Transverse colon (tissue), 4 donors: ENCODE measurements around the gene GLUL. TPM values are rescaled to one million over a fixed set of nuclear protein-coding genes. Genes with fewer than 3 reads are reported as not detected.

Experiments used
- DNase-seq: peaks from one replicate; pipeline ENCODE4 v3.0.0-alpha.2; 2019
- H3K27ac ChIP-seq, 4 donors: fragments of 200-600 bp; sonication (generic); 2 replicates each; pipeline ENCODE4 v1.5.1; 2016 to 2018; ENCODE audit warnings: inconsistent platforms in 4 of 4
- H3K27me3 ChIP-seq: fragments of 200-600 bp; sonication (generic); 2 replicates; pipeline ENCODE4 v1.5.1; 2017; ENCODE audit warnings: inconsistent platforms
- H3K36me3 ChIP-seq, 4 donors: fragments of 200-600 bp; sonication (generic); 2 replicates each; pipeline ENCODE4 v1.5.1; 2017 to 2019; ENCODE audit warnings: inconsistent platforms in 4 of 4
- H3K4me1 ChIP-seq, 4 donors: fragments of 200-600 bp; sonication (generic); 2 replicates each; pipeline ENCODE4 v1.5.1; 2017 to 2020; ENCODE audit warnings: inconsistent platforms in 4 of 4
- H3K4me3 ChIP-seq, 4 donors: fragments of 200-600 bp; sonication (generic); 1 replicate in 1 of 4; 2 replicates in 3 of 4; pipeline versions ENCODE4 v1.5.1 to v1.6.1; 2017 to 2019; ENCODE audit warnings: inconsistent platforms in 4 of 4
- H3K9me3 ChIP-seq, 2 donors: fragments of 200-600 bp; sonication (generic); 2 replicates each; pipeline ENCODE4 v1.5.1; 2017 to 2019; ENCODE audit warnings: inconsistent platforms in 2 of 2
- EP300 ChIP-seq: sonication (generic); formaldehyde crosslinking; IDR thresholded peaks from one replicate; pipeline ENCODE4 v1.6.1; 2017; ENCODE audit warnings: antibody characterized with exemption, low read depth
- POLR2A ChIP-seq: fragments of 450-650 bp; IDR thresholded peaks from one replicate; pipeline ENCODE4 v1.6.1; 2016; ENCODE audit warnings: antibody characterized with exemption, mild to moderate bottlenecking, moderate library complexity
- POLR2AphosphoS5 ChIP-seq, 3 donors: sonication (generic); formaldehyde crosslinking; IDR thresholded peaks; one replicate each; pipeline ENCODE4 v1.6.1; 2016; ENCODE audit warnings: antibody characterized with exemption in 3 of 3
- WGBS, 2 donors: methylation state at CpG; one replicate each; pipeline ENCODE4 v1.1.5; 2018; ENCODE audit warnings: low coverage in 1 of 2; 5-methylcytosine and 5-hydroxymethylcytosine counted together
- in situ Hi-C, 4 donors: fragments of 200-750 bp; cut with MboI; loops; one replicate each; pipeline versions ENCODE4 v1.15.0 to v1.15.1; 2017; ENCODE audit warnings: low sequenced_read_pairs in 3 of 4, low pct_ligation_motif_present in 1 of 4, low pct_unique_long_range_greater_than_20kb in 1 of 4
- intact Hi-C: fragments of 100-400 bp; cut with DNase I; formaldehyde crosslinking; loops from one replicate; pipeline ENCODE4 v1.15.1; 2023; ENCODE audit warnings: low total_unique reads
- total RNA-seq, 4 donors: library from RNA; depleted of rRNA; stranded (reverse); fragments of >200 nt; gene quantifications; one replicate each; pipeline ENCODE4 v1.1.0, GENCODE V29; 2016
- TF ChIP-seq, protein P1 (sequence below), 5 experiments: fragments of 200-600 bp in 3 of 5; fragments of 450-650 bp in 2 of 5; sonication (generic) in 3 of 5; IDR thresholded peaks; 1 replicate in 2 of 5; 2 replicates in 3 of 5; pipeline ENCODE4 v1.5.1; 2016 to 2017; ENCODE audit warnings: antibody characterized with exemption in 5 of 5, inconsistent platforms in 3 of 5, mild to moderate bottlenecking in 2 of 5, moderate library complexity in 1 of 5

GLUL gene
- total RNA-seq, 4 donors from 2014 or later, result 312 to 1,104 (median 985) TPM

DNA sequence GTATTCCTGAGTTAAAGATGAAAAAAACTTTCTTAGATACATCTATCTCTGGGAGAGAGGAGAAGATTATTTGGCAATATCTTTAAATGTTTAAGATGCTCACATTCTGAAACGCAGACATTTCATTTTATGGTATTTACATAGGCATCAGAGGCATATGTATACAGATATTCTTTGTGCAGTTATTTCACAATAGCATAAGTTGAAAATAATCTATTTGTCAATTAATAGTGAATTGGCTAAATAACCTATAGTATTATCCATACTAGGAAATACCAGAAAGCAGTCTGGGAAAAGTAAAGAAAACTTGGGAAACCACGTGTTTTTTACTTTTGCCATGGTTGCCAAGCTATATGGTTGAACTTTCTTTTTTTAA is 35.9 kb downstream of the GLUL start:
- no peak overlapping the region for H3K27ac ChIP-seq
- no peaks in the 10 kb centered on the region for H3K27me3 ChIP-seq
- TF ChIP-seq, protein P1, sequence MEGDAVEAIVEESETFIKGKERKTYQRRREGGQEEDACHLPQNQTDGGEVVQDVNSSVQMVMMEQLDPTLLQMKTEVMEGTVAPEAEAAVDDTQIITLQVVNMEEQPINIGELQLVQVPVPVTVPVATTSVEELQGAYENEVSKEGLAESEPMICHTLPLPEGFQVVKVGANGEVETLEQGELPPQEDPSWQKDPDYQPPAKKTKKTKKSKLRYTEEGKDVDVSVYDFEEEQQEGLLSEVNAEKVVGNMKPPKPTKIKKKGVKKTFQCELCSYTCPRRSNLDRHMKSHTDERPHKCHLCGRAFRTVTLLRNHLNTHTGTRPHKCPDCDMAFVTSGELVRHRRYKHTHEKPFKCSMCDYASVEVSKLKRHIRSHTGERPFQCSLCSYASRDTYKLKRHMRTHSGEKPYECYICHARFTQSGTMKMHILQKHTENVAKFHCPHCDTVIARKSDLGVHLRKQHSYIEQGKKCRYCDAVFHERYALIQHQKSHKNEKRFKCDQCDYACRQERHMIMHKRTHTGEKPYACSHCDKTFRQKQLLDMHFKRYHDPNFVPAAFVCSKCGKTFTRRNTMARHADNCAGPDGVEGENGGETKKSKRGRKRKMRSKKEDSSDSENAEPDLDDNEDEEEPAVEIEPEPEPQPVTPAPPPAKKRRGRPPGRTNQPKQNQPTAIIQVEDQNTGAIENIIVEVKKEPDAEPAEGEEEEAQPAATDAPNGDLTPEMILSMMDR (IDR thresholded peaks at IDR 0.05), result no peak
- TF ChIP-seq POLR2A, result no peak
- no peak for TF ChIP-seq EP300
- no peak for TF ChIP-seq POLR2AphosphoS5 (IDR thresholded peaks at IDR 0.05)
- in situ Hi-C loops, result no loop called here
- H3K36me3 ChIP-seq, result no peaks in the 10 kb centered on the region
- H3K4me1 ChIP-seq, result peaks cover 0 to 2% (median 0%) of the 10 kb centered on the region in 4 donors
- no peak for DNase-seq
- no peak overlapping the region for H3K4me3 ChIP-seq
- 59 to 67% methylated on average over 2 of the region's 2 CpGs for WGBS, 2 donors
- intact Hi-C loops, result no loop called here
- H3K9me3 ChIP-seq, result no peaks in the 10 kb centered on the region

- peak; percentile 53 for TF ChIP-seq EP300
- peak; percentile 28 to 55 (median 52) for TF ChIP-seq POLR2AphosphoS5 (IDR thresholded peaks at IDR 0.05)
- no peak for TF ChIP-seq POLR2A
- Histone ChIP-seq H3K9me3 (no peaks in the 10 kb centered on the region), H3K36me3 (no peaks in the 10 kb centered on the region), H3K27ac (peak overlapping the region in 1 of 4 donors; percentile 21), H3K27me3 (no peaks in the 10 kb centered on the region), H3K4me3 (no peak overlapping the region), H3K4me1 (peaks cover 0 to 5% (median 0%) of the 10 kb centered on the region in 4 donors)
- no peak for DNase-seq
- in situ Hi-C loops (no loop called here), intact Hi-C loops (no loop called here)
- 62 to 80% methylated on average over 1 of the region's 1 CpG for WGBS, 2 donors
Measured at GRCh38 chr1:182351790-182352364, 39.7 kb downstream of the GLUL start.

DNA sequence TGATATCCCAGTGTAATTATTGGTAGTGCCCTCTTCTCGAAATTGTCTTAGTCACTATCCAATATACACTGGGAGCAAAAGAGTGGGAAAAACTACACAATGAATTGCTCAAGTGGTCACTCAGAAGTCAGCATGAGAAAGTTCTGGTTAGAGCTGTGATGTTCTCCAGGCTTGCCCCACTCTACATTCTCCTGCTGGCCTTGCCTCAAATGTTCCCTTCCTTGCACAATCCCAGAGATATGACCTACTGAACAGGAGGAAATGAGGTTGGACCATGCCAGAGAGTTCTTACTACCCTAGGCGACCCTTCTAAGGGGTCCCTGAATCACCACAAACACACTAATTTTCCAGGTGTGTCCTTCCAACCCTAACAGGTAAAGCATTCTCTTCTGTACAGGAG is 40.8 kb downstream of the GLUL start:
- WGBS, 2 donors, result 82% methylated on average over 2 of the region's 2 CpGs; no CpG with 5 or more reads in 1 of the 2 donors
- in situ Hi-C loops (no loop called here), intact Hi-C loops (no loop called here)
- no peak for DNase-seq
- H3K4me3 ChIP-seq, result no peak overlapping the region
- no peaks in the 10 kb centered on the region for H3K36me3 ChIP-seq
- no peaks in the 10 kb centered on the region for H3K9me3 ChIP-seq
- H3K27ac ChIP-seq, result peak overlapping the region in 1 of 4 donors; percentile 7
- peak in 2 of 3 donors; percentile 49 to 54 for TF ChIP-seq POLR2AphosphoS5 (IDR thresholded peaks at IDR 0.05)
- TF ChIP-seq POLR2A, result no peak
- H3K4me1 ChIP-seq, result peaks cover 0 to 6% (median 0%) of the 10 kb centered on the region in 4 donors
- no peaks in the 10 kb centered on the region for H3K27me3 ChIP-seq

- TF ChIP-seq, protein P1 (IDR thresholded peaks at IDR 0.05), result no peak
- TF ChIP-seq POLR2AphosphoS5 (IDR thresholded peaks at IDR 0.05), result peak in 2 of 3 donors; percentile 19 to 48
- peak; percentile 63 for TF ChIP-seq EP300
- no peak for DNase-seq
- Histone ChIP-seq H3K27ac (peak overlapping the region in 2 of 4 donors; percentile 26 to 40), H3K36me3 (no peaks in the 10 kb centered on the region), H3K27me3 (no peaks in the 10 kb centered on the region), H3K9me3 (no peaks in the 10 kb centered on the region), H3K4me1 (peaks cover 0 to 4% (median 0%) of the 10 kb centered on the region in 4 donors), H3K4me3 (no peak overlapping the region)
- 89% methylated on average over 6 of the region's 6 CpGs; no CpG with 5 or more reads in 1 of the 2 donors for whole genome bisulfite sequencing, 2 donors
- in situ Hi-C loops (no loop called here), intact Hi-C loops (no loop called here)
Measured at GRCh38 chr1:182348961-182349747, 42.4 kb downstream of the GLUL start.

DNA sequence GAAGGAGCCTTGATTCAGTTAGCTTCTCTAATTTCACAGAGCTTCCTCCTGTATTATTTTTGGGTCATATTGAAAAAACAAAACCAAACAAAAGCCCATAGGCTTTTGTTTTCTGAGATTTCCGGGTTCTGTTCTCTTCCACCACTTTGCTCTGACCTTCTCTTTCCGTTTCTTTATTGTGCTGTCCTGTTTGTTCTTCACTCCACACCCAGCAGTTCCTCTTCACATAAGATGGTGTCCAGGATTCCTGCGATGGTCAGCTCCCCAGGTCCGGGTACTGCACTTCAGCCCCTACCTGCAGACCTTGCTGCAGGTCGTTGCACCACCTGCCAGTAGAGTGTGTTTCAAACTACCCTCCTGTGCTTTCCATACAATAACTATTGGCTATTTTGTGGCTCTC is 44.6 kb downstream of the GLUL start:
- Histone ChIP-seq H3K36me3 (no peaks in the 10 kb centered on the region), H3K4me3 (no peak overlapping the region), H3K4me1 (peaks cover 0 to 4% (median 0%) of the 10 kb centered on the region in 4 donors), H3K27ac (peak overlapping the region in 1 of 4 donors; percentile 6), H3K9me3 (no peaks in the 10 kb centered on the region), H3K27me3 (no peaks in the 10 kb centered on the region)
- no peak for DNase-seq
- intact Hi-C loops, result no loop called here
- in situ Hi-C loops, result no loop called here
- TF ChIP-seq POLR2AphosphoS5 (IDR thresholded peaks at IDR 0.05), result no peak
- no peak for TF ChIP-seq EP300
- TF ChIP-seq, protein P1 (IDR thresholded peaks at IDR 0.05), result no peak
- TF ChIP-seq POLR2A, result no peak
- 64 to 71% methylated on average over 5 of the region's 5 CpGs for WGBS, 2 donors
